Natural killer cell (primary cell): ENCODE data around the gene WDR19. TPM values are rescaled to one million over a fixed set of nuclear protein-coding genes. Genes with fewer than 3 reads are reported as not detected.
"Not testable (repeated sequence)": the region's sequence is repeated elsewhere in the genome, so short reads cannot be mapped to it uniquely, and the experiment has no call there.

Experiments
- ATAC-seq, 3 donors: fragments of 150-1000 bp in 2 of 3; fragments of 200-7000 bp in 1 of 3; cut with Tn5 transposase; 1 replicate in 1 of 3; 2 replicates in 2 of 3; pipeline ENCODE4 v1.10.0; 2021; ENCODE audit warnings: mild to moderate bottlenecking in 2 of 3, moderate library complexity in 2 of 3
- DNase-seq, 2 donors: peaks; one replicate each; pipeline versions ENCODE4 v3.0.0 to v3.0.0-alpha.2; 2013 to 2021; ENCODE audit warnings: mixed read lengths in 1 of 2
- H3K27ac ChIP-seq: one replicate; pipeline ENCODE4 v1.5.1; 2013; ENCODE audit warnings: mild to moderate bottlenecking, low read length
- H3K27me3 ChIP-seq: one replicate; pipeline ENCODE4 v1.6.1; 2013; ENCODE audit warnings: low read length; ENCODE audit not compliant: control insufficient read depth, insufficient read depth
- H3K36me3 ChIP-seq: one replicate; pipeline ENCODE4 v1.6.1; 2013; ENCODE audit warnings: low read length; ENCODE audit not compliant: control insufficient read depth, insufficient read depth
- H3K4me1 ChIP-seq: one replicate; pipeline ENCODE4 v1.6.1; 2013; ENCODE audit warnings: low read length; ENCODE audit not compliant: control insufficient read depth, insufficient read depth
- H3K4me3 ChIP-seq: one replicate; pipeline ENCODE4 v1.5.1; 2013; ENCODE audit warnings: low read length
- H3K9me3 ChIP-seq: one replicate; pipeline ENCODE4 v1.6.1; 2013; ENCODE audit warnings: low read length; ENCODE audit not compliant: control insufficient read depth, insufficient read depth
- H3K27ac Mint-ChIP-seq, 2 donors: one replicate each; pipeline ENCODE4 v1.8.0; 2022; ENCODE audit warnings: mild to moderate bottlenecking in 2 of 2, mixed read lengths in 2 of 2, moderate library complexity in 1 of 2
- H3K27me3 Mint-ChIP-seq, 2 donors: one replicate each; pipeline ENCODE4 v1.8.0; 2022; ENCODE audit warnings: low read depth in 2 of 2, mixed read lengths in 2 of 2
- H3K36me3 Mint-ChIP-seq: one replicate; pipeline ENCODE4 v1.8.0; 2022; ENCODE audit warnings: mixed read lengths
- H3K4me1 Mint-ChIP-seq, 2 donors: one replicate each; pipeline ENCODE4 v1.8.0; 2022; ENCODE audit warnings: mixed read lengths in 2 of 2
- H3K4me3 Mint-ChIP-seq: one replicate; pipeline ENCODE4 v1.8.0; 2022; ENCODE audit warnings: mild to moderate bottlenecking, moderate library complexity, mixed read lengths
- H3K9me3 Mint-ChIP-seq, 2 donors: one replicate each; pipeline ENCODE4 v1.8.0; 2022; ENCODE audit warnings: mixed read lengths in 2 of 2
- WGBS: methylation state at CpG from one replicate; pipeline ENCODE4 v1.1.7; 2013; ENCODE audit warnings: missing lambda C conversion rate; ENCODE audit not compliant: insufficient coverage; 5-methylcytosine and 5-hydroxymethylcytosine counted together
- intact Hi-C: fragments of 100-400 bp; cut with micrococcal nuclease; formaldehyde crosslinking; loops from one replicate; pipeline ENCODE4 v1.14.2; 2022
- total RNA-seq, 4 donors: library from RNA; stranded (reverse); fragments of 120-200 nt in 1 of 4; gene quantifications; one replicate each; pipeline versions ENCODE4 v1.2.3 to v1.2.4, GENCODE V29; 2013 to 2022
- TF ChIP-seq, protein P1 (sequence below): fragments of 200-600 bp; IDR thresholded peaks from one replicate; pipeline ENCODE4 v1.8.0; 2022; ENCODE audit warnings: antibody characterized with exemption

WDR19 gene
- total RNA-seq, 3 donors from 2014 or later (not counting 1 experiment from before 2014, with no cell fraction given), result 12.0 to 19.0 (median 13.8) TPM

DNA sequence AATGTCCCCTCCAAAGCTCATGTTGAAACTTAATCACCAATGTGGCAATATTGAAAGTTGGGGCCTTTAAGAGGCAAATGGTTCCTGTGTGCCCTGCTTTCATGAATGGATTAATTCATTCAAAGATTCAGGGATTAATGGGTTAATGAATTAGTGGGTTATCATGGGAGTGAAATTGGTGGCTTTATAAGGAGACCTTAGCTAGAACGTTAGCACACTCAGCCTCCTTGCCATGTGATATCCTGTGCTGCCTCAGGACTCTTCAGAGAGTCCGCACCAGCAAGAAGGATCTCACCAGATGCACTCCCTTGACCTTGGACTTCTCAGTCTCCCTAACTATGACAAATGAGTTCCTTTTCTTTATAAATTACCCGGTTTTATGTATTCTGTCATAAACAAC lies 2.6 kb upstream of the WDR19 start:
- TF ChIP-seq, protein P1, sequence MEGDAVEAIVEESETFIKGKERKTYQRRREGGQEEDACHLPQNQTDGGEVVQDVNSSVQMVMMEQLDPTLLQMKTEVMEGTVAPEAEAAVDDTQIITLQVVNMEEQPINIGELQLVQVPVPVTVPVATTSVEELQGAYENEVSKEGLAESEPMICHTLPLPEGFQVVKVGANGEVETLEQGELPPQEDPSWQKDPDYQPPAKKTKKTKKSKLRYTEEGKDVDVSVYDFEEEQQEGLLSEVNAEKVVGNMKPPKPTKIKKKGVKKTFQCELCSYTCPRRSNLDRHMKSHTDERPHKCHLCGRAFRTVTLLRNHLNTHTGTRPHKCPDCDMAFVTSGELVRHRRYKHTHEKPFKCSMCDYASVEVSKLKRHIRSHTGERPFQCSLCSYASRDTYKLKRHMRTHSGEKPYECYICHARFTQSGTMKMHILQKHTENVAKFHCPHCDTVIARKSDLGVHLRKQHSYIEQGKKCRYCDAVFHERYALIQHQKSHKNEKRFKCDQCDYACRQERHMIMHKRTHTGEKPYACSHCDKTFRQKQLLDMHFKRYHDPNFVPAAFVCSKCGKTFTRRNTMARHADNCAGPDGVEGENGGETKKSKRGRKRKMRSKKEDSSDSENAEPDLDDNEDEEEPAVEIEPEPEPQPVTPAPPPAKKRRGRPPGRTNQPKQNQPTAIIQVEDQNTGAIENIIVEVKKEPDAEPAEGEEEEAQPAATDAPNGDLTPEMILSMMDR, result no peak
- no peaks in the 10 kb centered on the region for H3K27me3 ChIP-seq
- no peaks in the 10 kb centered on the region for H3K9me3 ChIP-seq
- no peak overlapping the region for H3K4me3 ChIP-seq
- ATAC-seq (no peak), DNase-seq (no peak)
- 72% methylated on average over 2 of the region's 3 CpGs for WGBS
- no peaks in the 10 kb centered on the region for H3K36me3 Mint-ChIP-seq
- H3K9me3 Mint-ChIP-seq, result no peaks in the 10 kb centered on the region
- peaks cover 15 to 20% of the 10 kb centered on the region in 2 donors for H3K27me3 Mint-ChIP-seq
- H3K36me3 ChIP-seq, result no peaks in the 10 kb centered on the region
- no peak overlapping the region for H3K4me3 Mint-ChIP-seq
- no peak overlapping the region for H3K27ac ChIP-seq
- no peaks in the 10 kb centered on the region for H3K4me1 Mint-ChIP-seq
- peaks cover 8% of the 10 kb centered on the region for H3K4me1 ChIP-seq
- intact Hi-C loops, result loop anchor here (5.0 kb wide), 5 partner anchors 188 to 1492 kb away; partner anchors contain the start of genes LIAS, RELL1, RFC1 and RPL9
- no peak overlapping the region for H3K27ac Mint-ChIP-seq

DNA sequence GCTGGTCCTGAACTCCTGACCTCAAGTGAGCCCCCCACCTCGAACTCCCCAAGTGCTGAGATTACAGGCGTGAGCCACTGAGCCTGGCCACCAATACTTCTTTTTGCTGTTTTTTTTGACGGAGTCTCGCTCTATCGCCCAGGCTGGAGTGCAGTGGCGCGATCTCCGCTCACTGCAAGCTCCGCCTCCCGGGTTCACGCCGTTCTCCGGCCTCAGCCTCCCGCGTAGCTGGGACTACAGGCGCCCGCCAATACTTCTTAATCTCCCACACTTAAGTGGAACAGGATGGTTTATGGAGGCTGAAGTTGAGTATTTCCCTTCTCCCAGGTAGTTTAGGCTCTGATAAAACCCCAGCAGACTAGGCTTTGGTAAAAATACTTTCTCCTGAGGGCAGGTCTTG lies 1.7 kb upstream of the WDR19 start:
- H3K36me3 ChIP-seq, DNase-seq, H3K27ac ChIP-seq, ATAC-seq, H3K27ac Mint-ChIP-seq, H3K4me3 ChIP-seq, H3K9me3 ChIP-seq, H3K4me1 ChIP-seq, H3K4me1 Mint-ChIP-seq, H3K9me3 Mint-ChIP-seq, H3K36me3 Mint-ChIP-seq, H3K27me3 ChIP-seq, H3K4me3 Mint-ChIP-seq: not testable (repeated sequence)
- peaks cover 10 to 11% of the 10 kb centered on the region in 2 donors for H3K27me3 Mint-ChIP-seq
- intact Hi-C loops, result loop anchor here (5.0 kb wide), 5 partner anchors 187 to 1493 kb away; partner anchors contain the start of genes LIAS, RELL1, RFC1 and RPL9
- 98% methylated on average over 13 of the region's 17 CpGs for WGBS

DNA sequence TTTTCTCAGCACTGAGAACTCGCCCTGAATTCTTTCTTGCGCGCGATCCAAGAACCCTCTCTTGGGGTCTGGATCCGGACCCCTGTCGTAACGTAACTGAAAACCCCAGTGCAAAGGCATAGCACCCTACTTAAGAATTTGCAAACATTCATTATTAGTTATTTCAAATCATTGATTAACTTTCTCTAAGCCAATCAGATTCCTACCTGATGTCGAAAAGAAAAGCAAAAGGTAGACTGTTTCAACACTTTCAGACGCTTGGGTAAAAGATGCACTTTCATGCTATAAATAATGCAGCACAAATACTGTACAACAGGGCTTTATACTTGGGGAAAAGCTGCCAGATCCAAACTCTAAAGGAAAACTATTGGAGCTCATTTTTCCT lies 817 bp upstream of the WDR19 start:
- Mint-ChIP-seq H3K4me1 (no peaks in the 10 kb centered on the region), H3K27ac (no peak overlapping the region), H3K9me3 (no peaks in the 10 kb centered on the region), H3K4me3 (no peak overlapping the region), H3K27me3 (peaks cover 10% of the 10 kb centered on the region in 2 donors), H3K36me3 (no peaks in the 10 kb centered on the region)
- WGBS, result 84% methylated on average over 9 of the region's 9 CpGs
- TF ChIP-seq, protein P1, result no peak
- intact Hi-C loops, result loop anchor here (5.0 kb wide), 5 partner anchors 186 to 1494 kb away; partner anchors contain the start of genes LIAS, RELL1, RFC1 and RPL9
- H3K9me3 ChIP-seq, result no peaks in the 10 kb centered on the region
- H3K4me1 ChIP-seq, result peaks cover 8% of the 10 kb centered on the region
- DNase-seq, result peak in 1 of 2 donors; percentile 4
- peak overlapping the region; percentile 20 for H3K4me3 ChIP-seq
- H3K27ac ChIP-seq, result peak overlapping the region; percentile 56
- H3K27me3 ChIP-seq, result no peaks in the 10 kb centered on the region
- ATAC-seq, result no peak
- H3K36me3 ChIP-seq, result no peaks in the 10 kb centered on the region

DNA sequence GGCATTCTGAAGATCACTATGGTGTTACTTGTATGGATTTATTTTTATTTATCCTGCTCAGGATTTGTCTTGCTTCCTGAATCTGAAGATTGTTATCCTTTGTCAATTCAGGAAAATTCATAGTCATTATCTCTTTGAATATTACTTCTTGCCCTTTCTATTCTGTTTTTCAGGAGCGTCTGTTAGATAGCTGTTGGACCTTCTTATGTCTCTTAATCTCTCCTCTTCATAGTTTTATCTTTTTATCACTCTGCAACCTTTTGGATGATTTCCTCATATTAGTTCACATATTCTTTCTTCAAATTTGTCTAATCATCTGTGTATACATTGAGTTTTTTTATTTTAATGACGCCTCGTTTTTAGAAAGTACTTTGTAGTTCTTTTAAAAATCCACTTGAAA lies 19.6 kb downstream of the WDR19 start:
- no peaks in the 10 kb centered on the region for H3K9me3 Mint-ChIP-seq
- 100% methylated on average over 3 of the region's 3 CpGs for WGBS
- H3K27ac Mint-ChIP-seq, result no peak overlapping the region

More for the DNA sequence above, 19.6 kb downstream of the WDR19 start:
- no peak overlapping the region for H3K4me3 Mint-ChIP-seq
- intact Hi-C loops, result no loop called here
- H3K36me3 Mint-ChIP-seq, result peaks cover 5% of the 10 kb centered on the region
- Histone ChIP-seq H3K4me1 (no peaks in the 10 kb centered on the region), H3K9me3 (no peaks in the 10 kb centered on the region), H3K27me3 (no peaks in the 10 kb centered on the region), H3K4me3 (no peak overlapping the region), H3K27ac (no peak overlapping the region), H3K36me3 (peaks cover 9% of the 10 kb centered on the region)
- DNase-seq, result no peak
- ATAC-seq, result no peak
- TF ChIP-seq, protein P1, result no peak
- no peaks in the 10 kb centered on the region for H3K27me3 Mint-ChIP-seq
- no peaks in the 10 kb centered on the region for H3K4me1 Mint-ChIP-seq
